ENCODE results near the gene MSTN. TPM values are rescaled to one million over a fixed set of nuclear protein-coding genes. Genes with fewer than 3 reads are reported as not detected.

MSTN gene
- total RNA-seq, 1 experiment from 2014 or later: not detected

- H3K9me3 Mint-ChIP-seq: peaks cover 2 to 5% of the 10 kb centered on the region in 2 experiments
- no peak for DNase-seq
Measured at GRCh38 chr2:190106783-190107182, 44.3 kb upstream of the MSTN start.

More at GRCh38 chr2:190106783-190107182, 44.3 kb upstream of the MSTN start:
- Histone ChIP-seq H4K91ac (ENCODE audit: insufficient read length, low read depth, low read length) (no peak overlapping the region), H3K4me2 (ENCODE audit: insufficient read depth, insufficient read length, low read length) (no peak overlapping the region), H3K79me2 (ENCODE audit: insufficient read depth, low read length) (no peaks in the 10 kb centered on the region), H4K8ac (replicated peaks; ENCODE audit: insufficient read length, low read depth, low read length) (no peak overlapping the region), H2AFZ (ENCODE audit: low read length) (no peak overlapping the region), H3K56ac (ENCODE audit: insufficient read length, low read depth, low read length) (no peak overlapping the region), H3K23me2 (ENCODE audit: insufficient read length, low read depth, low read length, poor library complexity, severe bottlenecking) (no peaks in the 10 kb centered on the region), H3K23ac (ENCODE audit: insufficient read length, low read depth, low read length) (no peak overlapping the region), H2BK20ac (ENCODE audit: low read depth, low read length, poor library complexity, severe bottlenecking) (no peak overlapping the region), H3K27me3 (ENCODE audit: insufficient read depth, low read length) (no peaks in the 10 kb centered on the region), H3K9me3 (ENCODE audit: control insufficient read depth, low read depth, low read length) (no peaks in the 10 kb centered on the region), H4K5ac (ENCODE audit: insufficient read length, low read depth, low read length) (no peak overlapping the region), H3K14ac (ENCODE audit: insufficient read depth, low read length) (no peak overlapping the region), H2AK5ac (ENCODE audit: insufficient read length, low read length) (no peak overlapping the region), H3T11ph (ENCODE audit: low read length) (no peak overlapping the region), H3K18ac (ENCODE audit: insufficient read length, low read depth, low read length) (no peak overlapping the region), H3K9ac (ENCODE audit: extremely low read depth, insufficient read length, low read length) (no peak overlapping the region), H4K20me1 (ENCODE audit: control insufficient read depth, insufficient read depth, insufficient read length) (no peaks in the 10 kb centered on the region), H3K4ac (ENCODE audit: low read depth, low read length) (no peak overlapping the region), H2BK5ac (ENCODE audit: insufficient read length, low read length) (no peak overlapping the region), H2BK120ac (ENCODE audit: low read depth, low read length, poor library complexity, severe bottlenecking) (no peak overlapping the region), H2BK12ac (ENCODE audit: insufficient read length, low read depth, low read length) (no peak overlapping the region), H2BK15ac (ENCODE audit: low read depth, low read length) (no peak overlapping the region), H3K79me1 (ENCODE audit: insufficient read depth, low read depth, low read length, poor library complexity, severe bottlenecking) (no peaks in the 10 kb centered on the region), H3K27ac (ENCODE audit: insufficient read length, low read depth, low read length) (no peak overlapping the region), H3K4me1 (ENCODE audit: insufficient read depth, low read length) (no peaks in the 10 kb centered on the region)
- Mint-ChIP-seq H3K36me3 (ENCODE audit: insufficient read depth in 1 of 3, low read depth in 3 of 3) (peaks cover 0 to 3% (median 1%) of the 10 kb centered on the region in 3 experiments; a peak in 2 of 7 replicates), H3K4me1 (peaks cover 3 to 5% of the 10 kb centered on the region in 2 experiments; a peak in 1 of 4 replicates), H3K27me3 (ENCODE audit: low read depth) (peaks cover 4% of the 10 kb centered on the region), H3K4me3 (no peak overlapping the region), H3K27ac (no peak overlapping the region)
- no peak for TF ChIP-seq CTCF (conservative IDR thresholded peaks at IDR 0.05)
